Measurements from ENCODE around the gene WDR1.

Gene WDR1

GRCh38 chr4:10094841-10095240 lies 21.8 kb downstream of the WDR1 start:
- H3K4me3 ChIP-seq (ENCODE audit: control insufficient read depth, low read depth, low read length): no peak overlapping the region

GRCh38 chr4:10093801-10094552 lies 22.6 kb downstream of the WDR1 start:
- DNase-seq (ENCODE audit: low read depth): peak; percentile 91
- TF ChIP-seq CTCF (IDR thresholded peaks at IDR 0.05; ENCODE audit: control insufficient read depth, insufficient read depth, low read depth, low read length, missing control alignments): no peak
- H3K4me3 ChIP-seq (ENCODE audit: control insufficient read depth, low read depth, low read length): no peak overlapping the region

More at GRCh38 chr4:10094841-10095240, 21.8 kb downstream of the WDR1 start:
- DNase-seq (ENCODE audit: low read depth): no peak
- no peak for TF ChIP-seq CTCF (IDR thresholded peaks at IDR 0.05; ENCODE audit: control insufficient read depth, insufficient read depth, low read depth, low read length, missing control alignments)

GRCh38 chr4:10093271-10093621 lies 23.4 kb downstream of the WDR1 start:
- no peak for DNase-seq (ENCODE audit: low read depth)
- no peak overlapping the region for H3K4me3 ChIP-seq (ENCODE audit: control insufficient read depth, low read depth, low read length)
- no peak for TF ChIP-seq CTCF (IDR thresholded peaks at IDR 0.05; ENCODE audit: control insufficient read depth, insufficient read depth, low read depth, low read length, missing control alignments)

- DNase-seq (ENCODE audit: low read depth): no peak
- H3K4me3 ChIP-seq (ENCODE audit: control insufficient read depth, low read depth, low read length): no peak overlapping the region
- no peak for TF ChIP-seq CTCF (IDR thresholded peaks at IDR 0.05; ENCODE audit: control insufficient read depth, insufficient read depth, low read depth, low read length, missing control alignments)
Observed at GRCh38 chr4:10092481-10093270, 23.9 kb downstream of the WDR1 start.

- DNase-seq (ENCODE audit: low read depth): no peak
- TF ChIP-seq CTCF (IDR thresholded peaks at IDR 0.05; ENCODE audit: control insufficient read depth, insufficient read depth, low read depth, low read length, missing control alignments): no peak
- H3K4me3 ChIP-seq (ENCODE audit: control insufficient read depth, low read depth, low read length): no peak overlapping the region
Observed at GRCh38 chr4:10091531-10092181, 24.9 kb downstream of the WDR1 start.

- H3K4me3 ChIP-seq (ENCODE audit: control insufficient read depth, low read depth, low read length): no peak overlapping the region
- no peak for DNase-seq (ENCODE audit: low read depth)
- no peak for TF ChIP-seq CTCF (IDR thresholded peaks at IDR 0.05; ENCODE audit: control insufficient read depth, insufficient read depth, low read depth, low read length, missing control alignments)
Observed at GRCh38 chr4:10090467-10091250, 25.9 kb downstream of the WDR1 start.

Measured in AG09309 (cell line).